ENCODE results near the gene OR11H6.
"Not testable (repeated sequence)": the region's sequence is repeated elsewhere in the genome, so short reads cannot be mapped to it uniquely, and the experiment has no call there.

Gene OR11H6

GRCh38 chr14:20223410-20223809 lies at the start of gene OR11H6:
Gene OR11H6, plus strand, starts transcription at chr14:20223710. Its CDS starts 0 bp downstream, at chr14:20223710.
- Histone ChIP-seq H3K27ac (ENCODE audit: low read depth, low read length) (no peak within 1 kb of the TSS), H3K4me1 (ENCODE audit: control insufficient read depth in 1 of 2, insufficient read depth in 2 of 2, low read length in 2 of 2) (no peaks in the 10 kb centered on the region), H3K4me3 (ENCODE audit: low read depth in 1 of 2, low read length in 2 of 2) (no peak within 1 kb of the TSS), H3K36me3 (ENCODE audit: control insufficient read depth in 1 of 2, insufficient read depth in 2 of 2, low read length in 2 of 2) (no peaks in the 10 kb centered on the region), H3K27me3 (ENCODE audit: control insufficient read depth in 1 of 2, insufficient read depth in 2 of 2, low read length in 2 of 2) (no peaks in the 10 kb centered on the region), H3K9ac (ENCODE audit: low read depth in 1 of 2, low read length in 2 of 2) (no peak within 1 kb of the TSS), H3K9me3 (ENCODE audit: control insufficient read depth in 1 of 2, low read length in 2 of 2) (no peaks in the 10 kb centered on the region)

GRCh38 chr14:20174205-20174604 lies 49.3 kb upstream of the OR11H6 start:
- not testable (repeated sequence) for H3K36me3 ChIP-seq (ENCODE audit: control insufficient read depth in 1 of 2, insufficient read depth in 2 of 2, low read length in 2 of 2); H3K9me3 ChIP-seq (ENCODE audit: control insufficient read depth in 1 of 2, low read length in 2 of 2); H3K27ac ChIP-seq (ENCODE audit: low read depth, low read length); H3K27me3 ChIP-seq (ENCODE audit: control insufficient read depth in 1 of 2, insufficient read depth in 2 of 2, low read length in 2 of 2); H3K4me3 ChIP-seq (ENCODE audit: low read depth in 1 of 2, low read length in 2 of 2); H3K9ac ChIP-seq (ENCODE audit: low read depth in 1 of 2, low read length in 2 of 2); H3K4me1 ChIP-seq (ENCODE audit: control insufficient read depth in 1 of 2, insufficient read depth in 2 of 2, low read length in 2 of 2)

DNA sequence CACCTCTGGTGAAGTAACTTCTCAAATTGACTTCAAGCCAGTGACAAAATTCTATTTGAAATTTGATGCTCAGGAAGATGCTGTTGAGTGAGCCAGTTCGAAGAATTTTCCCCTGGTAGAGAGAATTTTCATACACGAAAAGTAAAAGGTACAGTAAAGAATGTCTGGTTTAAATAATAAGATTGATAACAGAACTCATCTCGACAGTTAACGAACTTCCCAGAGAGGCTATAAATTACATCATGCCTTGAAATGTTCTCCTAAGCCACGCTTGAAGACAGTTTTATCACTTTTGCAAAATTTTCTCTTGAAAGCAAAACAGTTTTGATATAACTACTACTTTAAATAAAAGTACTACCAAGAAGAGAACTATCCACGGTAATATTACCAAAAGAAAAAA lies 47.2 kb upstream of the OR11H6 start:
- Histone ChIP-seq H3K9me3 (ENCODE audit: control insufficient read depth in 1 of 2, low read length in 2 of 2) (no peaks in the 10 kb centered on the region), H3K36me3 (ENCODE audit: control insufficient read depth in 1 of 2, insufficient read depth in 2 of 2, low read length in 2 of 2) (no peaks in the 10 kb centered on the region), H3K27ac (ENCODE audit: low read depth, low read length) (no peak overlapping the region), H3K4me3 (ENCODE audit: low read depth in 1 of 2, low read length in 2 of 2) (no peak overlapping the region), H3K4me1 (ENCODE audit: control insufficient read depth in 1 of 2, insufficient read depth in 2 of 2, low read length in 2 of 2) (no peaks in the 10 kb centered on the region), H3K27me3 (ENCODE audit: control insufficient read depth in 1 of 2, insufficient read depth in 2 of 2, low read length in 2 of 2) (no peaks in the 10 kb centered on the region), H3K9ac (ENCODE audit: low read depth in 1 of 2, low read length in 2 of 2) (no peak overlapping the region)

GRCh38 chr14:20177433-20177974 lies 46.0 kb upstream of the OR11H6 start:
- Histone ChIP-seq H3K27ac (ENCODE audit: low read depth, low read length) (no peak overlapping the region), H3K4me3 (ENCODE audit: low read depth in 1 of 2, low read length in 2 of 2) (no peak overlapping the region), H3K27me3 (ENCODE audit: control insufficient read depth in 1 of 2, insufficient read depth in 2 of 2, low read length in 2 of 2) (no peaks in the 10 kb centered on the region), H3K9ac (ENCODE audit: low read depth in 1 of 2, low read length in 2 of 2) (no peak overlapping the region), H3K9me3 (ENCODE audit: control insufficient read depth in 1 of 2, low read length in 2 of 2) (no peaks in the 10 kb centered on the region), H3K4me1 (ENCODE audit: control insufficient read depth in 1 of 2, insufficient read depth in 2 of 2, low read length in 2 of 2) (no peaks in the 10 kb centered on the region), H3K36me3 (ENCODE audit: control insufficient read depth in 1 of 2, insufficient read depth in 2 of 2, low read length in 2 of 2) (no peaks in the 10 kb centered on the region)

- H3K27me3 ChIP-seq (ENCODE audit: control insufficient read depth in 1 of 2, insufficient read depth in 2 of 2, low read length in 2 of 2): no peaks in the 10 kb centered on the region
- no peaks in the 10 kb centered on the region for H3K4me1 ChIP-seq (ENCODE audit: control insufficient read depth in 1 of 2, insufficient read depth in 2 of 2, low read length in 2 of 2)
- H3K36me3 ChIP-seq (ENCODE audit: control insufficient read depth in 1 of 2, insufficient read depth in 2 of 2, low read length in 2 of 2): no peaks in the 10 kb centered on the region
- H3K4me3 ChIP-seq (ENCODE audit: low read depth in 1 of 2, low read length in 2 of 2): no peak overlapping the region
- H3K9me3 ChIP-seq (ENCODE audit: control insufficient read depth in 1 of 2, low read length in 2 of 2): no peaks in the 10 kb centered on the region
- no peak overlapping the region for H3K27ac ChIP-seq (ENCODE audit: low read depth, low read length)
- H3K9ac ChIP-seq (ENCODE audit: low read depth in 1 of 2, low read length in 2 of 2): no peak overlapping the region
These were observed 44.3 kb upstream of the OR11H6 start for GRCh38 chr14:20179218-20179617.

DNA sequence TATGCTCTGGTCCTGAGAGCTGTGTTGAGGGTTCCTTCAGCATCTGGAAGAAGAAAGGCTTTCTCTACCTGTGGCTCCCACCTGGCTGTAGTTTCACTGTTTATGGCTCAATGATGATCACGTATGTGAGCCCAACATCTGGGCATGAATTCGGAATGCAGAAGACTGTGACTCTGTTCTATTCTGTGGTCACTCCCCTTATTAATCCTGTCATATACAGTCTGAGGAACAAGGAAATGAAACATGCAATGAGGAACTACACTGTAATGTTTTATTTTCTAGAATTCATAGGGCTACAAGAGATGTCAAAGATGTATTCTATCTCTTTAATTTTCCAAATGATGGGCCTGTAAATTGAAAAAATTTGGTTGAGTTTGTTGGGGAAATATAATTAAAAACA lies 43.6 kb upstream of the OR11H6 start:
- no peak overlapping the region for H3K9ac ChIP-seq (ENCODE audit: low read depth in 1 of 2, low read length in 2 of 2)

GRCh38 chr14:20180486-20180885 lies 43.0 kb upstream of the OR11H6 start:
- no peak overlapping the region for H3K4me3 ChIP-seq (ENCODE audit: low read depth in 1 of 2, low read length in 2 of 2)
- H3K4me1 ChIP-seq (ENCODE audit: control insufficient read depth in 1 of 2, insufficient read depth in 2 of 2, low read length in 2 of 2): no peaks in the 10 kb centered on the region
- no peaks in the 10 kb centered on the region for H3K27me3 ChIP-seq (ENCODE audit: control insufficient read depth in 1 of 2, insufficient read depth in 2 of 2, low read length in 2 of 2)
- H3K36me3 ChIP-seq (ENCODE audit: control insufficient read depth in 1 of 2, insufficient read depth in 2 of 2, low read length in 2 of 2): no peaks in the 10 kb centered on the region
- no peak overlapping the region for H3K27ac ChIP-seq (ENCODE audit: low read depth, low read length)
- no peaks in the 10 kb centered on the region for H3K9me3 ChIP-seq (ENCODE audit: control insufficient read depth in 1 of 2, low read length in 2 of 2)
- no peak overlapping the region for H3K9ac ChIP-seq (ENCODE audit: low read depth in 1 of 2, low read length in 2 of 2)

More for the DNA sequence above, 43.6 kb upstream of the OR11H6 start:
- Histone ChIP-seq H3K4me1 (ENCODE audit: control insufficient read depth in 1 of 2, insufficient read depth in 2 of 2, low read length in 2 of 2) (no peaks in the 10 kb centered on the region), H3K4me3 (ENCODE audit: low read depth in 1 of 2, low read length in 2 of 2) (no peak overlapping the region), H3K9me3 (ENCODE audit: control insufficient read depth in 1 of 2, low read length in 2 of 2) (no peaks in the 10 kb centered on the region), H3K36me3 (ENCODE audit: control insufficient read depth in 1 of 2, insufficient read depth in 2 of 2, low read length in 2 of 2) (no peaks in the 10 kb centered on the region), H3K27me3 (ENCODE audit: control insufficient read depth in 1 of 2, insufficient read depth in 2 of 2, low read length in 2 of 2) (no peaks in the 10 kb centered on the region), H3K27ac (ENCODE audit: low read depth, low read length) (no peak overlapping the region)

GRCh38 chr14:20184181-20184580 lies 39.3 kb upstream of the OR11H6 start:
- no peaks in the 10 kb centered on the region for H3K9me3 ChIP-seq (ENCODE audit: control insufficient read depth in 1 of 2, low read length in 2 of 2)
- no peaks in the 10 kb centered on the region for H3K4me1 ChIP-seq (ENCODE audit: control insufficient read depth in 1 of 2, insufficient read depth in 2 of 2, low read length in 2 of 2)
- H3K27me3 ChIP-seq (ENCODE audit: control insufficient read depth in 1 of 2, insufficient read depth in 2 of 2, low read length in 2 of 2): no peaks in the 10 kb centered on the region
- no peak overlapping the region for H3K4me3 ChIP-seq (ENCODE audit: low read depth in 1 of 2, low read length in 2 of 2)
- H3K36me3 ChIP-seq (ENCODE audit: control insufficient read depth in 1 of 2, insufficient read depth in 2 of 2, low read length in 2 of 2): no peaks in the 10 kb centered on the region
- no peak overlapping the region for H3K9ac ChIP-seq (ENCODE audit: low read depth in 1 of 2, low read length in 2 of 2)
- H3K27ac ChIP-seq (ENCODE audit: low read depth, low read length): no peak overlapping the region

GRCh38 chr14:20190596-20190995 lies 32.9 kb upstream of the OR11H6 start, which contains the start of gene OR11G2:
Gene OR11G2, plus strand, starts transcription at chr14:20190896. Its CDS starts 6,542 bp downstream, at chr14:20197438.
- Histone ChIP-seq H3K4me3 (ENCODE audit: low read depth in 1 of 2, low read length in 2 of 2) (no peak within 1 kb of the TSS), H3K27ac (ENCODE audit: low read depth, low read length) (no peak within 1 kb of the TSS)

GRCh38 chr14:20191396-20191795 lies 32.1 kb upstream of the OR11H6 start:
- Histone ChIP-seq H3K4me1 (ENCODE audit: control insufficient read depth in 1 of 2, insufficient read depth in 2 of 2, low read length in 2 of 2) (no peaks in the 10 kb centered on the region), H3K36me3 (ENCODE audit: control insufficient read depth in 1 of 2, insufficient read depth in 2 of 2, low read length in 2 of 2) (no peaks in the 10 kb centered on the region), H3K4me3 (ENCODE audit: low read depth in 1 of 2, low read length in 2 of 2) (no peak overlapping the region), H3K9me3 (ENCODE audit: control insufficient read depth in 1 of 2, low read length in 2 of 2) (no peaks in the 10 kb centered on the region), H3K9ac (ENCODE audit: low read depth in 1 of 2, low read length in 2 of 2) (no peak overlapping the region), H3K27me3 (ENCODE audit: control insufficient read depth in 1 of 2, insufficient read depth in 2 of 2, low read length in 2 of 2) (no peaks in the 10 kb centered on the region), H3K27ac (ENCODE audit: low read depth, low read length) (no peak overlapping the region)

More at GRCh38 chr14:20190596-20190995, 32.9 kb upstream of the OR11H6 start, which contains the start of gene OR11G2:
- Histone ChIP-seq H3K4me1 (ENCODE audit: control insufficient read depth in 1 of 2, insufficient read depth in 2 of 2, low read length in 2 of 2) (no peaks in the 10 kb centered on the region), H3K27me3 (ENCODE audit: control insufficient read depth in 1 of 2, insufficient read depth in 2 of 2, low read length in 2 of 2) (no peaks in the 10 kb centered on the region), H3K36me3 (ENCODE audit: control insufficient read depth in 1 of 2, insufficient read depth in 2 of 2, low read length in 2 of 2) (no peaks in the 10 kb centered on the region), H3K9ac (ENCODE audit: low read depth in 1 of 2, low read length in 2 of 2) (no peak within 1 kb of the TSS), H3K9me3 (ENCODE audit: control insufficient read depth in 1 of 2, low read length in 2 of 2) (no peaks in the 10 kb centered on the region)

GRCh38 chr14:20194101-20194500 lies 29.4 kb upstream of the OR11H6 start:
- Histone ChIP-seq H3K9me3 (ENCODE audit: control insufficient read depth in 1 of 2, low read length in 2 of 2) (no peaks in the 10 kb centered on the region), H3K4me1 (ENCODE audit: control insufficient read depth in 1 of 2, insufficient read depth in 2 of 2, low read length in 2 of 2) (no peaks in the 10 kb centered on the region), H3K36me3 (ENCODE audit: control insufficient read depth in 1 of 2, insufficient read depth in 2 of 2, low read length in 2 of 2) (no peaks in the 10 kb centered on the region), H3K27me3 (ENCODE audit: control insufficient read depth in 1 of 2, insufficient read depth in 2 of 2, low read length in 2 of 2) (no peaks in the 10 kb centered on the region), H3K9ac (ENCODE audit: low read depth in 1 of 2, low read length in 2 of 2) (no peak overlapping the region), H3K27ac (ENCODE audit: low read depth, low read length) (no peak overlapping the region), H3K4me3 (ENCODE audit: low read depth in 1 of 2, low read length in 2 of 2) (no peak overlapping the region)
